Spleen (tissue), 11 donors: ENCODE results near the gene TMEM164. TPM values are rescaled to one million over a fixed set of nuclear protein-coding genes. Genes with fewer than 3 reads are reported as not detected.
A peak's percentile ranks its signal among the peaks of the same experiment; 100 is the strongest.

Experiments
- DNase-seq: peaks from one replicate; pipeline ENCODE4 v3.0.0-alpha.2; 2020
- H3K27ac ChIP-seq, 8 donors: fragments of 200-600 bp; sonication (generic) in 7 of 8; 1 replicate in 4 of 8; 2 replicates in 4 of 8; pipeline versions ENCODE4 v1.5.0 to v1.8.0; 2016 to 2021; ENCODE audit warnings: inconsistent platforms in 4 of 8, mild to moderate bottlenecking in 4 of 8, moderate library complexity in 1 of 8
- H3K27me3 ChIP-seq, 7 donors: fragments of 200-600 bp; sonication (generic) in 6 of 7; replicated peaks in 1 of 7; 1 replicate in 4 of 7; 2 replicates in 3 of 7; pipeline versions ENCODE4 v1.5.0 to v1.8.0; 2016 to 2021; ENCODE audit warnings: inconsistent platforms in 3 of 7, mild to moderate bottlenecking in 1 of 7
- H3K36me3 ChIP-seq, 6 donors: fragments of 200-600 bp; sonication (generic) in 5 of 6; 1 replicate in 4 of 6; 2 replicates in 2 of 6; pipeline versions ENCODE4 v1.5.0 to v1.8.0; 2016 to 2021; ENCODE audit warnings: inconsistent platforms in 2 of 6
- H3K4me1 ChIP-seq, 6 donors: fragments of 200-600 bp; sonication (generic) in 5 of 6; 1 replicate in 3 of 6; 2 replicates in 3 of 6; pipeline versions ENCODE4 v1.5.0 to v1.8.0; 2016 to 2021; ENCODE audit warnings: inconsistent platforms in 3 of 6
- H3K4me3 ChIP-seq, 8 donors: fragments of 200-600 bp; sonication (generic) in 7 of 8; 1 replicate in 4 of 8; 2 replicates in 4 of 8; pipeline versions ENCODE4 v1.5.0 to v1.8.0; 2016 to 2021; ENCODE audit warnings: inconsistent platforms in 4 of 8, mild to moderate bottlenecking in 4 of 8, moderate library complexity in 2 of 8
- H3K9me3 ChIP-seq, 8 donors: fragments of 200-600 bp; sonication (generic) in 7 of 8; 1 replicate in 4 of 8; 2 replicates in 4 of 8; pipeline versions ENCODE4 v1.5.0 to v1.8.0; 2016 to 2021; ENCODE audit warnings: inconsistent platforms in 4 of 8
- CTCF ChIP-seq, 11 experiments: fragments of 200-600 bp in 7 of 11; fragments of 450-650 bp in 4 of 11; sonication (generic) in 4 of 11; IDR thresholded peaks in 8 of 11; conservative IDR thresholded peaks in 3 of 11; 1 replicate in 7 of 11; 2 replicates in 4 of 11; pipeline versions ENCODE4 v1.4.0 to v1.8.0; 2016 to 2021; ENCODE audit warnings: antibody characterized with exemption in 11 of 11, inconsistent platforms in 4 of 11, mild to moderate bottlenecking in 1 of 11
- POLR2A ChIP-seq, 3 donors: fragments of 450-650 bp; IDR thresholded peaks; one replicate each; pipeline ENCODE4 v1.5.1; 2017; ENCODE audit warnings: antibody characterized with exemption in 3 of 3, mild to moderate bottlenecking in 1 of 3
- POLR2AphosphoS5 ChIP-seq, 3 donors: sonication (generic); formaldehyde crosslinking; IDR thresholded peaks; one replicate each; pipeline ENCODE4 v1.5.1; 2017; ENCODE audit warnings: antibody characterized with exemption in 3 of 3
- WGBS, 5 donors: extraction: QIAGEN DNeasy Blood & Tissue Kit in 3 of 5; methylation state at CpG; one replicate each; pipeline versions ENCODE4 v1.1.5 to v1.1.7; 2013 to 2018; 5-methylcytosine and 5-hydroxymethylcytosine counted together
- intact Hi-C: fragments of 100-400 bp; cut with DNase I; formaldehyde crosslinking; loops from one replicate; pipeline ENCODE4 v1.15.0; 2023; ENCODE audit warnings: low total_unique reads
- polyA plus RNA-seq, 3 donors: library from polyadenylated mRNA; stranded (reverse); fragments of 200-250 nt; gene quantifications; one replicate each; pipeline ENCODE4 v1.2.1, GENCODE V29; 2013
- total RNA-seq, 7 donors: library from RNA; depleted of rRNA in 3 of 7; stranded (reverse); fragments of >200 nt in 3 of 7; fragmentation: NEBNext Ultra II Directional in 4 of 7; extraction: Animal tissue kit (Norgen Biotek cat#: 25700) in 4 of 7; gene quantifications; one replicate each; pipeline versions ENCODE4 v1.1.0 to v1.2.1, GENCODE V29; 2016 to 2021
- donor health status: healthy with polysubstance abuse.
- donor health status: DM: no; HTN: no; CAD: no; lungs with moderate emphysema.
- donor health status: DM: no; HTN: no; CAD: no.
- donor health status: Bipolar disorder and iron deficiency.
- donor health status: healthy.
- donor health status: DM: no; HTN: no; CAD: no.
- donor health status: DM: yes; HTN: yes; CAD: no.

TMEM164 gene
- total and polyA plus RNA-seq, 10 donors, result 3.9 to 29.7 (median 24.3) TPM

- Histone ChIP-seq H3K4me3 (no peak overlapping the region), H3K36me3 (no peaks in the 10 kb centered on the region), H3K27me3 (no peaks in the 10 kb centered on the region), H3K27ac (no peak overlapping the region), H3K4me1 (peaks cover 0 to 11% (median 2%) of the 10 kb centered on the region in 6 donors), H3K9me3 (no peaks in the 10 kb centered on the region)
- 60 to 100% (median 87%) methylated on average over 1 of the region's 1 CpG for WGBS, 5 donors
- TF ChIP-seq POLR2A (IDR thresholded peaks at IDR 0.05) (no peak), CTCF (IDR thresholded peaks at IDR 0.05 in 8 of 11, conservative IDR thresholded peaks at IDR 0.05 in 3 of 11) (no peak), POLR2AphosphoS5 (IDR thresholded peaks at IDR 0.05) (no peak)
- intact Hi-C loops, result loop anchor here (2.0 to 10.0 kb wide), 2 partner anchors 255 to 699 kb away; no protein-coding TSS in a partner anchor
- no peak for DNase-seq
These were observed 152.8 kb downstream of the TMEM164 start for GRCh38 chrX:110155759-110156158.

- DNase-seq, result no peak
- Histone ChIP-seq H3K36me3 (no peaks in the 10 kb centered on the region), H3K4me1 (peaks cover 0 to 11% (median 4%) of the 10 kb centered on the region in 6 donors), H3K4me3 (no peak overlapping the region), H3K9me3 (no peaks in the 10 kb centered on the region), H3K27ac (no peak overlapping the region), H3K27me3 (no peaks in the 10 kb centered on the region)
- TF ChIP-seq CTCF (IDR thresholded peaks at IDR 0.05 in 8 of 11, conservative IDR thresholded peaks at IDR 0.05 in 3 of 11) (peak in 10 of 11 experiments; percentile 11 to 70 (median 49)), POLR2A (IDR thresholded peaks at IDR 0.05) (no peak), POLR2AphosphoS5 (IDR thresholded peaks at IDR 0.05) (no peak)
- 51 to 83% (median 79%) methylated on average over 6 of the region's 6 CpGs for WGBS, 5 donors
- intact Hi-C loops, result loop anchor here (2.0 to 10.0 kb wide), 2 partner anchors 255 to 699 kb away; no protein-coding TSS in a partner anchor
These were observed 153.3 kb downstream of the TMEM164 start for GRCh38 chrX:110156167-110156754.

DNA sequence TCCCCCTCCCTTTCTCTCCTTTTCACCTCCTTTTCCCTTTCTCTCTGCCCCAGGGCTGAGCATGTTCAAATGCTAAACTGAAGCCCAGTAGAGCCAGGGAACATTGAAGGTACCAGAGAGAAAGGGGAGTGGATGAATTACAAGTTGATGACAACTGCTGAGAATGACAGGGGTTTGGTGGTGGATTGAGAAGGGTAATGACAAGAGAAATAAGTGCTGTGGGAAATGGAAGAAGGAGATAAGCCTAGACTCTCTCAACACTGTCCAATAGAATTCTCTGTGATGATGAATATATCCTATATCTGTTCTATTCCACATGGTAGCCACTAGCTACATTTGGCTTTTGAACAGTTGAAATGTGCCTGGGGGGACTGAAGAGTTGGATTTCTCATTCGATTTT, 154.5 kb downstream of the TMEM164 start:
- no peak overlapping the region for H3K4me3 ChIP-seq
- H3K9me3 ChIP-seq, result no peaks in the 10 kb centered on the region
- peaks cover 0 to 11% (median 4%) of the 10 kb centered on the region in 6 donors for H3K4me1 ChIP-seq
- intact Hi-C loops, result loop anchor here (2.0 to 10.0 kb wide), 2 partner anchors 253 to 697 kb away; no protein-coding TSS in a partner anchor
- H3K36me3 ChIP-seq, result no peaks in the 10 kb centered on the region
- no peak overlapping the region for H3K27ac ChIP-seq
- WGBS, 5 donors, result 38 to 100% (median 92%) methylated on average over 1 of the region's 1 CpG
- no peak for TF ChIP-seq POLR2AphosphoS5 (IDR thresholded peaks at IDR 0.05)
- no peak for TF ChIP-seq CTCF (IDR thresholded peaks at IDR 0.05 in 8 of 11, conservative IDR thresholded peaks at IDR 0.05 in 3 of 11)
- TF ChIP-seq POLR2A (IDR thresholded peaks at IDR 0.05), result no peak
- DNase-seq, result no peak
- no peaks in the 10 kb centered on the region for H3K27me3 ChIP-seq

DNA sequence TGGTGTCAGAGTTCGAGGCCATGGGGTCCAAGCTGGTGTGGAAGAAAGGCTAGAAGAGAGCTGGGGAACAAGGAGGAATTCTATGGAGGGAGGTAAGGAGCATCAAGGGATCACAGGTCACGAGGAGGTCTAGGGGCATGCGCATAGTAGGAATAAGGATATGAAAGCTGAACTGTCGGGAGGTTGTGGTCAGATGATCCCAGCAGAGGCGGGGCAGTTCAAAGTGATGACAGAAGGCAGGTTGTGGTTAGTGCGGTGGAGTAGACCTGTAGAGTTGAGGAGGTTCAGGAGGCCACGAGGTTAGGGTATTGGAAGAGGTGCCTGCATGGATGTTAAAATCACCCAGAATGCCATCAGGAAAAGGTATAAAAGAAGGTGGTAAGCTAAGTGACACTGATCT, 156.3 kb downstream of the TMEM164 start:
- no peak for DNase-seq
- Histone ChIP-seq H3K27ac (no peak overlapping the region), H3K27me3 (no peaks in the 10 kb centered on the region), H3K9me3 (no peaks in the 10 kb centered on the region), H3K4me3 (no peak overlapping the region), H3K36me3 (no peaks in the 10 kb centered on the region), H3K4me1 (peaks cover 0 to 11% (median 4%) of the 10 kb centered on the region in 6 donors)
- TF ChIP-seq POLR2A (IDR thresholded peaks at IDR 0.05), result no peak
- TF ChIP-seq CTCF (IDR thresholded peaks at IDR 0.05 in 8 of 11, conservative IDR thresholded peaks at IDR 0.05 in 3 of 11), result no peak
- TF ChIP-seq POLR2AphosphoS5 (IDR thresholded peaks at IDR 0.05), result no peak
- intact Hi-C loops, result loop anchor here (10.0 kb wide), 1 partner anchor 696 kb away; no protein-coding TSS in a partner anchor
- WGBS, 5 donors, result 57 to 79% (median 63%) methylated on average over 7 of the region's 7 CpGs
